Left ventricle myocardium inferior (tissue), 1 donor: ENCODE measurements around the gene POU1F1. TPM values are rescaled to one million over a fixed set of nuclear protein-coding genes. Genes with fewer than 3 reads are reported as not detected.

Experiments used
- DNase-seq: peaks from one replicate; pipeline ENCODE4 v3.0.0-alpha.2; 2020
- H3K27ac ChIP-seq: fragments of 200-600 bp; replicated peaks from 2 replicates; pipeline ENCODE4 v1.8.0; 2021
- H3K27me3 ChIP-seq: fragments of 200-600 bp; 2 replicates; pipeline ENCODE4 v1.8.0; 2021; ENCODE audit warnings: low read depth
- H3K36me3 ChIP-seq: fragments of 200-600 bp; 2 replicates; pipeline ENCODE4 v1.8.0; 2021
- H3K4me1 ChIP-seq: fragments of 200-600 bp; 2 replicates; pipeline ENCODE4 v1.8.0; 2021
- H3K4me3 ChIP-seq: fragments of 200-600 bp; 2 replicates; pipeline ENCODE4 v1.8.0; 2021; ENCODE audit warnings: mild to moderate bottlenecking, moderate library complexity
- H3K9me3 ChIP-seq: fragments of 200-600 bp; replicated peaks from 2 replicates; pipeline ENCODE4 v1.8.0; 2021
- intact Hi-C: fragments of 100-400 bp; cut with micrococcal nuclease; formaldehyde crosslinking; loops from one replicate; pipeline ENCODE4 v1.11.0; 2022
- total RNA-seq: library from RNA; stranded (reverse); fragmentation: NEBNext Ultra II Directional; extraction: Animal tissue kit (Norgen Biotek cat#: 25700); gene quantifications from one replicate; pipeline ENCODE4 v1.2.1, GENCODE V29; 2021
- TF ChIP-seq, protein P1 (sequence below): fragments of 200-600 bp; IDR thresholded peaks from 2 replicates; pipeline ENCODE4 v1.8.0; 2021; ENCODE audit warnings: antibody characterized with exemption, mild to moderate bottlenecking, borderline replicate concordance
- donor health status: DM: no; HTN: yes; CAD: no; lungs with severe emphysema.

The POU1F1 gene
- total RNA-seq, 1 donor from 2014 or later = not detected

- Histone ChIP-seq H3K4me1 (peaks cover 8% of the 10 kb centered on the region), H3K36me3 (no peaks in the 10 kb centered on the region), H3K9me3 (no peaks in the 10 kb centered on the region), H3K4me3 (no peak overlapping the region), H3K27ac (no peak overlapping the region), H3K27me3 (no peaks in the 10 kb centered on the region)
- intact Hi-C loops = no loop called here
- no peak for DNase-seq
- TF ChIP-seq, protein P1, sequence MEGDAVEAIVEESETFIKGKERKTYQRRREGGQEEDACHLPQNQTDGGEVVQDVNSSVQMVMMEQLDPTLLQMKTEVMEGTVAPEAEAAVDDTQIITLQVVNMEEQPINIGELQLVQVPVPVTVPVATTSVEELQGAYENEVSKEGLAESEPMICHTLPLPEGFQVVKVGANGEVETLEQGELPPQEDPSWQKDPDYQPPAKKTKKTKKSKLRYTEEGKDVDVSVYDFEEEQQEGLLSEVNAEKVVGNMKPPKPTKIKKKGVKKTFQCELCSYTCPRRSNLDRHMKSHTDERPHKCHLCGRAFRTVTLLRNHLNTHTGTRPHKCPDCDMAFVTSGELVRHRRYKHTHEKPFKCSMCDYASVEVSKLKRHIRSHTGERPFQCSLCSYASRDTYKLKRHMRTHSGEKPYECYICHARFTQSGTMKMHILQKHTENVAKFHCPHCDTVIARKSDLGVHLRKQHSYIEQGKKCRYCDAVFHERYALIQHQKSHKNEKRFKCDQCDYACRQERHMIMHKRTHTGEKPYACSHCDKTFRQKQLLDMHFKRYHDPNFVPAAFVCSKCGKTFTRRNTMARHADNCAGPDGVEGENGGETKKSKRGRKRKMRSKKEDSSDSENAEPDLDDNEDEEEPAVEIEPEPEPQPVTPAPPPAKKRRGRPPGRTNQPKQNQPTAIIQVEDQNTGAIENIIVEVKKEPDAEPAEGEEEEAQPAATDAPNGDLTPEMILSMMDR = no peak
Observed at GRCh38 chr3:87269723-87270122, 6.7 kb downstream of the POU1F1 start.

GRCh38 chr3:87268646-87269211 is 7.7 kb downstream of the POU1F1 start:
- DNase-seq = no peak
- H3K27me3 ChIP-seq = no peaks in the 10 kb centered on the region
- no peaks in the 10 kb centered on the region for H3K9me3 ChIP-seq
- no peak overlapping the region for H3K27ac ChIP-seq
- intact Hi-C loops = no loop called here
- no peaks in the 10 kb centered on the region for H3K36me3 ChIP-seq
- TF ChIP-seq, protein P1 = no peak
- peaks cover 8% of the 10 kb centered on the region for H3K4me1 ChIP-seq
- H3K4me3 ChIP-seq = no peak overlapping the region

- intact Hi-C loops = no loop called here
Observed at GRCh38 chr3:87267953-87268645, 8.3 kb downstream of the POU1F1 start.

GRCh38 chr3:87261925-87262324 is 14.5 kb downstream of the POU1F1 start:
- TF ChIP-seq, protein P1 = no peak
- intact Hi-C loops = no loop called here
- H3K4me3 ChIP-seq = no peak overlapping the region
- no peaks in the 10 kb centered on the region for H3K4me1 ChIP-seq
- DNase-seq = no peak
- H3K27ac ChIP-seq = no peak overlapping the region
- H3K9me3 ChIP-seq = no peaks in the 10 kb centered on the region
- no peaks in the 10 kb centered on the region for H3K36me3 ChIP-seq
- H3K27me3 ChIP-seq = no peaks in the 10 kb centered on the region

More at GRCh38 chr3:87267953-87268645, 8.3 kb downstream of the POU1F1 start:
- no peaks in the 10 kb centered on the region for H3K36me3 ChIP-seq
- H3K27ac ChIP-seq = no peak overlapping the region
- TF ChIP-seq, protein P1 = no peak
- DNase-seq = no peak
- H3K27me3 ChIP-seq = no peaks in the 10 kb centered on the region
- H3K9me3 ChIP-seq = no peaks in the 10 kb centered on the region
- no peak overlapping the region for H3K4me3 ChIP-seq
- H3K4me1 ChIP-seq = peaks cover 8% of the 10 kb centered on the region

GRCh38 chr3:87260270-87260669 is 16.1 kb downstream of the POU1F1 start:
- peaks cover 8% of the 10 kb centered on the region for H3K36me3 ChIP-seq
- no peak for DNase-seq
- intact Hi-C loops = no loop called here
- no peaks in the 10 kb centered on the region for H3K9me3 ChIP-seq
- H3K27ac ChIP-seq = no peak overlapping the region
- TF ChIP-seq, protein P1 = peak; percentile 71
- no peaks in the 10 kb centered on the region for H3K27me3 ChIP-seq
- H3K4me1 ChIP-seq = no peaks in the 10 kb centered on the region
- no peak overlapping the region for H3K4me3 ChIP-seq
